Esophagus muscularis mucosa (tissue), 3 donors: ENCODE data around the gene TSTD1.

ENCODE experiments used
- CTCF ChIP-seq, 3 experiments: fragments of 200-600 bp in 2 of 3; fragments of 450-650 bp in 1 of 3; sonication (generic) in 2 of 3; IDR thresholded peaks; one replicate each; pipeline ENCODE4 v1.5.1; 2017 to 2019; ENCODE audit warnings: antibody characterized with exemption in 3 of 3, mild to moderate bottlenecking in 2 of 3, moderate library complexity in 1 of 3
- POLR2A ChIP-seq: fragments of 450-650 bp; IDR thresholded peaks from one replicate; pipeline ENCODE4 v1.6.1; 2017; ENCODE audit warnings: antibody characterized with exemption, moderate library complexity, mild to moderate bottlenecking, low read depth
- POLR2AphosphoS5 ChIP-seq, 2 donors: sonication (generic); formaldehyde crosslinking; IDR thresholded peaks; one replicate each; pipeline ENCODE4 v1.6.1; 2017; ENCODE audit warnings: antibody characterized with exemption in 2 of 2

- TF ChIP-seq POLR2AphosphoS5 (IDR thresholded peaks at IDR 0.05): no peak
- no peak for TF ChIP-seq CTCF (IDR thresholded peaks at IDR 0.05)
- TF ChIP-seq POLR2A: no peak
Observed at GRCh38 chr1:161012420-161012819, 26.3 kb downstream of the TSTD1 start.
